DMS53 treated with DMSO at 0.1 percent for 48 hours (cell line): ENCODE measurements around the gene FAM13A.

Experiments used
- DNase-seq: peaks from one replicate; lab custom pipeline; 2025; ENCODE audit not compliant: unreplicated experiment; lab: John Stamatoyannopoulos, UW

The FAM13A gene

GRCh38 chr4:88690355-88690754, 366.6 kb downstream of the FAM13A start:
- no peak for DNase-seq

DNA sequence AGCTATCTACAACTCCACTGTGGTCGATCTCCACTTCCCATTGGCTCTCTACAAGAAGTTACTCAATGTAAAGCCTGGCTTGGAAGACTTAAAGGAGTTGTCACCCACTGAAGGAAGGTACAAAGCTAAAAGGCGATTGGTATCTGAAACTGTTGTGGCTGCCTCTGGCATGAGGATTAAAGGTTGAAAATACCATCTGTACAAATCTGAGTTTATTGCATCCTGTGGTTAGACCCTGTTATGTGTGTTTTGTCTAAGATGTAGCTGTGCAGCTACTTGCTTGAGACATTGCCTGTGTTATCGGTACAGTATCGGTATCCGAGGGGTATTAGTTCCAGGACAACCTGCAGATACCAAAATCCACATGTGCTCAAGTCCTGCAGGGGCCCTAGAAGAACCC, 375.8 kb downstream of the FAM13A start:
- no peak for DNase-seq
